GM23338 (cell line): ENCODE data around the gene TMEM94. TPM values are rescaled to one million over a fixed set of nuclear protein-coding genes. Genes with fewer than 3 reads are reported as not detected.

ENCODE experiments used
- ATAC-seq: fragments of 200-7000 bp; cut with Tn5 transposase; 3 replicates; pipeline ENCODE4 v1.9.1; 2020
- DNase-seq: peaks from one replicate; pipeline ENCODE4 v3.0.0-alpha.2; 2015; ENCODE audit warnings: low spot score
- H2AFZ ChIP-seq: fragments of 200-600 bp; sonication (generic); 2 replicates; pipeline ENCODE4 v1.8.0; 2016; ENCODE audit warnings: antibody characterized with exemption, mild to moderate bottlenecking, moderate library complexity
- H3F3A ChIP-seq: fragments of 200-600 bp; sonication (generic); replicated peaks from 2 replicates; pipeline ENCODE4 v1.8.0; 2017; ENCODE audit warnings: antibody characterized with exemption, mixed run types, low read depth
- H3K27ac ChIP-seq: fragments of 200-600 bp; sonication (generic); 2 replicates; pipeline ENCODE4 v1.6.1; 2016; ENCODE audit warnings: low read depth
- H3K27me3 ChIP-seq: fragments of 200-600 bp; sonication (generic); 2 replicates; pipeline ENCODE4 v1.8.0; 2016; ENCODE audit warnings: mild to moderate bottlenecking, mixed run types, moderate library complexity; ENCODE audit not compliant: insufficient read depth
- H3K36me3 ChIP-seq: fragments of 200-600 bp; sonication (generic); 2 replicates; pipeline ENCODE4 v1.8.0; 2016; ENCODE audit warnings: mild to moderate bottlenecking; ENCODE audit not compliant: insufficient read depth
- H3K4me1 ChIP-seq: fragments of 200-600 bp; sonication (generic); 2 replicates; pipeline ENCODE4 v1.8.0; 2016; ENCODE audit warnings: mild to moderate bottlenecking, moderate library complexity; ENCODE audit not compliant: insufficient read depth
- H3K4me2 ChIP-seq: fragments of 200-600 bp; sonication (generic); 2 replicates; pipeline ENCODE4 v1.7.1; 2017; ENCODE audit warnings: mixed run types
- H3K4me3 ChIP-seq: fragments of 200-600 bp; sonication (generic); 2 replicates; pipeline ENCODE4 v1.6.1; 2016; ENCODE audit warnings: mixed run types
- H3K79me2 ChIP-seq: fragments of 200-600 bp; sonication (generic); replicated peaks from 2 replicates; pipeline ENCODE4 v1.8.0; 2017; ENCODE audit warnings: mild to moderate bottlenecking; ENCODE audit not compliant: insufficient read depth
- H3K9me2 ChIP-seq: fragments of 200-600 bp; sonication (generic); 2 replicates; pipeline ENCODE4 v1.8.0; 2017; ENCODE audit not compliant: insufficient read depth
- H4K20me1 ChIP-seq: fragments of 200-600 bp; sonication (generic); replicated peaks from 2 replicates; pipeline ENCODE4 v1.8.0; 2017; ENCODE audit warnings: mild to moderate bottlenecking; ENCODE audit not compliant: insufficient read depth
- H3K27ac Mint-ChIP-seq: 2 replicates; pipeline ENCODE4 v1.8.0; 2020; ENCODE audit warnings: inconsistent platforms, mild to moderate bottlenecking, moderate library complexity, mixed read lengths
- H3K27me3 Mint-ChIP-seq: 3 replicates; pipeline ENCODE4 v1.8.0; 2022; ENCODE audit warnings: low read depth, mild to moderate bottlenecking, moderate library complexity, mixed read lengths, inconsistent platforms; ENCODE audit not compliant: insufficient read depth, poor library complexity
- H3K36me3 Mint-ChIP-seq: 3 replicates; pipeline ENCODE4 v1.8.0; 2021; ENCODE audit warnings: low read depth, mild to moderate bottlenecking, inconsistent platforms, moderate library complexity, mixed read lengths
- H3K4me1 Mint-ChIP-seq: 3 replicates; pipeline ENCODE4 v1.8.0; 2020; ENCODE audit warnings: mild to moderate bottlenecking, inconsistent platforms, mixed read lengths
- H3K4me3 Mint-ChIP-seq: 3 replicates; pipeline ENCODE4 v1.8.0; 2021; ENCODE audit warnings: moderate library complexity, mild to moderate bottlenecking, inconsistent platforms, mixed read lengths
- H3K9me3 Mint-ChIP-seq: 3 replicates; pipeline ENCODE4 v1.8.0; 2020; ENCODE audit warnings: moderate library complexity, mild to moderate bottlenecking, inconsistent platforms, mixed read lengths
- EZH2 ChIP-seq: fragments of 200-600 bp; sonication (generic); IDR thresholded peaks from one replicate; pipeline ENCODE4 v1.8.0; 2017; ENCODE audit warnings: antibody characterized with exemption, mild to moderate bottlenecking, low read depth; ENCODE audit not compliant: unreplicated experiment
- EZH2phosphoT487 ChIP-seq: fragments of 200-600 bp; sonication (generic); IDR thresholded peaks from one replicate; pipeline ENCODE4 v1.8.1; 2018; ENCODE audit warnings: antibody characterized with exemption; ENCODE audit not compliant: unreplicated experiment
- NANOG ChIP-seq: IDR thresholded peaks from 2 replicates; pipeline ENCODE4 v1.6.1; 2016; ENCODE audit warnings: antibody characterized with exemption, borderline replicate concordance
- ZNF114 ChIP-seq: fragments of 250-450 bp; sonication (Bioruptor Pico); IDR thresholded peaks from 2 replicates; pipeline ENCODE4 v1.5.0; 2020; ENCODE audit warnings: mild to moderate bottlenecking, moderate library complexity
- ZNF462 ChIP-seq: fragments of 250-450 bp; sonication (Bioruptor Pico); IDR thresholded peaks from 2 replicates; pipeline ENCODE4 v1.5.0; 2020; ENCODE audit warnings: mild to moderate bottlenecking, moderate library complexity
- polyA plus RNA-seq: library from polyadenylated mRNA; unstranded; fragments of >200 nt; fragmentation: Nextera tagmentation; extraction: Ambion mirVana; gene quantifications from 2 replicates; pipeline ENCODE4 v1.2.1, GENCODE V29; 2016
- total RNA-seq: library from RNA; depleted of rRNA; stranded (reverse); fragments of >200 nt; shearing (Covaris generic); gene quantifications from 2 replicates; pipeline ENCODE4 v1.2.3, GENCODE V29; 2014
- TF ChIP-seq, protein P1 (sequence below), 2 experiments: fragments of 200-600 bp in 1 of 2; sonication (generic) in 1 of 2; conservative IDR thresholded peaks; 2 replicates each; pipeline versions ENCODE4 v1.5.1 to v1.6.1; 2016 to 2017; ENCODE audit warnings: antibody characterized with exemption in 2 of 2, low read depth in 2 of 2, mild to moderate bottlenecking in 2 of 2, moderate library complexity in 1 of 2

Gene TMEM94
- total and polyA plus RNA-seq, 2 experiments from 2014 or later: 24.0 to 66.0 TPM

DNA sequence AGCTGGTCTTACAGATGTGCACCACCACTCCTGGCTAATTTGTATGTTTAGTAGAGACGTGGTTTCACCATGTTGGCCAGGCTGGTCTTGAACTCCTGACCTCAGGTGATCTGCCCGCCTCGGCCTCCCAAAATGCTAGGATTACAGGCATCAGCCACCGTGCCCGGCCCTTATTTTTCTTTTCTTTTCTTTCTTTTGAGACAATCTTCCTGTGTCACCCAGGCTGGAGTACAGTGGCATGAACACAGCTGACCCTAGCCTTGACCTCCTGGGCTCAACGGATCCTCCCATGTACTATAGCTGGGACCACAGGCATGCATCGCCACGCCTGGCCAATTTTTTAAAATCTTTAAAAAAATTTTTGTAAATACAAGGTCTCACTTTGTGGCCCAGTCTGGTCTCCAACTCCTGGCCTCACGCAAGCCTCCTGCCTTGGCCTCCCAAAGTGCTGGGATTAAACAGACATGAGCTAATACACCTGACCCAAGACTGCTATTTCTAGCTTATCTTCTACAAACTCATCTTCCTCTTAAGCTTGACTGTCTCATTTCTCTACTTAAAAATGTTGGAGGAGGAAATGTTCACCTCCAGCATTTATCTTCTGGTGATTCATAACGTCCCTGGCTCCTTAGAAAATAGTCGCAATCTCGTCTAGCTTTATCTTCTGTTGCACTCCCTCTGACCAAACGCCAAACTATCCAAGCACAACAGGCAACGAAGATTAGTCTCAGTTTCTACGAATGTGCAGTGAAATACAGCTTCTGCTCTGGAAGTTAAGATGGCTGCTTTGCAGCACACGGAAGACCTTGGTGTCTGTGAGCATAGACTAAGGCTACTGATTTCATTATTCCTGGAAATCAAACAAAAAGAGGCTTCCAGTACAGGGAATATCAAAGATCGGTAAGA is 8.2 kb upstream of the TMEM94 start:
- no peak overlapping the region for H3K27ac ChIP-seq
- no peak overlapping the region for H3K4me2 ChIP-seq
- Mint-ChIP-seq H3K4me3 (no peak overlapping the region), H3K9me3 (no peaks in the 10 kb centered on the region), H3K36me3 (no peaks in the 10 kb centered on the region), H3K27me3 (peaks cover 7% of the 10 kb centered on the region), H3K4me1 (no peaks in the 10 kb centered on the region), H3K27ac (no peak overlapping the region)
- ATAC-seq: no peak
- H3K9me2 ChIP-seq: no peaks in the 10 kb centered on the region
- H3K4me3 ChIP-seq: no peak overlapping the region
- no peak for DNase-seq
- H3K36me3 ChIP-seq: no peaks in the 10 kb centered on the region
- H2AFZ ChIP-seq: no peak overlapping the region
- no peaks in the 10 kb centered on the region for H3K4me1 ChIP-seq
- no peaks in the 10 kb centered on the region for H3K79me2 ChIP-seq
- H4K20me1 ChIP-seq: no peaks in the 10 kb centered on the region
- no peaks in the 10 kb centered on the region for H3K27me3 ChIP-seq
- no peaks in the 10 kb centered on the region for H3F3A ChIP-seq
- TF ChIP-seq NANOG: no peak
- TF ChIP-seq, protein P1, sequence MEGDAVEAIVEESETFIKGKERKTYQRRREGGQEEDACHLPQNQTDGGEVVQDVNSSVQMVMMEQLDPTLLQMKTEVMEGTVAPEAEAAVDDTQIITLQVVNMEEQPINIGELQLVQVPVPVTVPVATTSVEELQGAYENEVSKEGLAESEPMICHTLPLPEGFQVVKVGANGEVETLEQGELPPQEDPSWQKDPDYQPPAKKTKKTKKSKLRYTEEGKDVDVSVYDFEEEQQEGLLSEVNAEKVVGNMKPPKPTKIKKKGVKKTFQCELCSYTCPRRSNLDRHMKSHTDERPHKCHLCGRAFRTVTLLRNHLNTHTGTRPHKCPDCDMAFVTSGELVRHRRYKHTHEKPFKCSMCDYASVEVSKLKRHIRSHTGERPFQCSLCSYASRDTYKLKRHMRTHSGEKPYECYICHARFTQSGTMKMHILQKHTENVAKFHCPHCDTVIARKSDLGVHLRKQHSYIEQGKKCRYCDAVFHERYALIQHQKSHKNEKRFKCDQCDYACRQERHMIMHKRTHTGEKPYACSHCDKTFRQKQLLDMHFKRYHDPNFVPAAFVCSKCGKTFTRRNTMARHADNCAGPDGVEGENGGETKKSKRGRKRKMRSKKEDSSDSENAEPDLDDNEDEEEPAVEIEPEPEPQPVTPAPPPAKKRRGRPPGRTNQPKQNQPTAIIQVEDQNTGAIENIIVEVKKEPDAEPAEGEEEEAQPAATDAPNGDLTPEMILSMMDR (conservative IDR thresholded peaks at IDR 0.05; ENCODE audit: low read depth in 2 of 2): no peak
- no peak for TF ChIP-seq ZNF114 (CRISPR knock-in tag)
- TF ChIP-seq EZH2phosphoT487: no peak
- no peak for TF ChIP-seq ZNF462
- no peak for TF ChIP-seq EZH2
